GM12878 (cell line): ENCODE results near the gene CACNA1I. TPM values are rescaled to one million over a fixed set of nuclear protein-coding genes. Genes with fewer than 3 reads are reported as not detected.

Experiments used
- ATAC-seq: fragments of 200-7000 bp; cut with Tn5 transposase; 3 replicates; pipeline ENCODE4 v1.9.1; 2020; ENCODE audit warnings: mild to moderate bottlenecking, moderate library complexity
- BruUV-seq: library from RNA; stranded (reverse); fragments of 400-500 nt; replicated peaks from 2 replicates; lab custom pipeline; 2021; lab: Mats Ljungman, UMichigan
- CTCF ChIA-PET: fragments of 300-600 bp; sonication (Branson Sonifier 250); formaldehyde crosslinking; extraction: SDS; loops from one replicate; lab custom pipeline; 2021; ENCODE audit warnings: inconsistent platforms; lab: Yijun Ruan, JAX
- POLR2A ChIA-PET: fragments of 350-600 bp; formaldehyde crosslinking; extraction: SDS; loops from one replicate; lab custom pipeline; 2021; ENCODE audit warnings: inconsistent platforms; lab: Charles Lee
- RAD21 ChIA-PET: fragments of 300-600 bp; sonication (Branson Sonifier 250); formaldehyde crosslinking; loops from one replicate; lab custom pipeline; 2023; ENCODE audit warnings: antibody characterized with exemption; ENCODE audit not compliant: unreplicated experiment; lab: Charles Lee
- SMC1A ChIA-PET: fragments of 300-600 bp; sonication (Branson Sonifier 250); formaldehyde crosslinking; loops from one replicate; lab custom pipeline; 2023; ENCODE audit not compliant: unreplicated experiment, uncharacterized antibody; lab: Charles Lee
- DNase-seq: peaks from one replicate; pipeline ENCODE4 v3.0.0-alpha.2; 2011; ENCODE audit warnings: low read depth, low spot score
- FAIRE-seq: peaks from 3 replicates; lab custom pipeline; 2011; peaks lifted over from hg19 to GRCh38; lab: Jason Lieb, UNC
- H2AFZ ChIP-seq: 2 replicates; pipeline ENCODE4 v1.6.0; 2011; ENCODE audit warnings: low read depth, low read length, control low read depth; ENCODE audit not compliant: control insufficient read depth
- H3K27ac ChIP-seq: 2 replicates; pipeline ENCODE4 v1.5.1; 2011; ENCODE audit warnings: control low read depth; ENCODE audit not compliant: control insufficient read depth, insufficient read depth
- H3K27me3 ChIP-seq, 2 experiments: replicated peaks in 1 of 2; 2 replicates each; pipeline versions ENCODE4 v1.6.0 to v1.6.1; 2011; ENCODE audit warnings: low read length in 1 of 2; ENCODE audit not compliant: control insufficient read depth in 2 of 2, insufficient read depth in 2 of 2
- H3K36me3 ChIP-seq, 2 experiments: 2 replicates each; pipeline ENCODE4 v1.5.1; 2011; ENCODE audit warnings: low read length in 1 of 2; ENCODE audit not compliant: control insufficient read depth in 2 of 2, insufficient read depth in 2 of 2
- H3K4me1 ChIP-seq: 2 replicates; pipeline ENCODE4 v1.6.1; 2011; ENCODE audit warnings: mild to moderate bottlenecking, low read length, moderate library complexity, mixed read lengths; ENCODE audit not compliant: control insufficient read depth, insufficient read depth
- H3K4me2 ChIP-seq: 2 replicates; pipeline ENCODE4 v1.6.0; 2011; ENCODE audit warnings: control low read depth; ENCODE audit not compliant: control insufficient read depth, insufficient read depth
- H3K4me3 ChIP-seq: fragments of 200-600 bp; sonication (generic); 2 replicates; pipeline ENCODE4 v1.5.1; 2016
- H3K79me2 ChIP-seq: 2 replicates; pipeline ENCODE4 v1.6.0; 2011; ENCODE audit warnings: low read length; ENCODE audit not compliant: control insufficient read depth, insufficient read depth
- H3K9ac ChIP-seq: 2 replicates; pipeline ENCODE4 v1.8.0; 2011; ENCODE audit warnings: low read length, control low read depth, mixed read lengths; ENCODE audit not compliant: control insufficient read depth, insufficient read depth
- H3K9me3 ChIP-seq: replicated peaks from 3 replicates; pipeline ENCODE4 v1.5.1; 2011; ENCODE audit warnings: mild to moderate bottlenecking, low read length; ENCODE audit not compliant: control insufficient read depth, insufficient read depth
- H4K20me1 ChIP-seq: 2 replicates; pipeline ENCODE4 v1.6.0; 2011; ENCODE audit not compliant: control insufficient read depth, insufficient read depth
- CBFB ChIP-seq: IDR thresholded peaks from 2 replicates; pipeline ENCODE4 v1.6.1; 2016; ENCODE audit warnings: antibody characterized with exemption, low read depth
- EGR1 ChIP-seq, 2 experiments: IDR thresholded peaks; 1 replicate in 1 of 2; 2 replicates in 1 of 2; pipeline ENCODE4 v1.6.1; 2011 to 2012; ENCODE audit warnings: low read depth in 2 of 2, low read length in 2 of 2, borderline replicate concordance in 1 of 2, mild to moderate bottlenecking in 1 of 2, moderate library complexity in 1 of 2
- GABPA ChIP-seq: IDR thresholded peaks from 2 replicates; pipeline ENCODE4 v1.6.1; 2014; ENCODE audit warnings: antibody characterized with exemption, low read depth, mild to moderate bottlenecking, inconsistent platforms
- KAT2A ChIP-seq: conservative IDR thresholded peaks from 2 replicates; pipeline ENCODE4 v1.6.1; 2011; ENCODE audit warnings: low read depth, low read length; ENCODE audit not compliant: control insufficient read depth
- KLF5 ChIP-seq: fragments of 450-650 bp; IDR thresholded peaks from 2 replicates; pipeline ENCODE4 v1.6.1; 2014; ENCODE audit warnings: mild to moderate bottlenecking; ENCODE audit not compliant: partially characterized antibody
- NR2C1 ChIP-seq: fragments of 450-650 bp; IDR thresholded peaks from 2 replicates; pipeline ENCODE4 v1.6.1; 2017; ENCODE audit warnings: antibody characterized with exemption, mild to moderate bottlenecking, moderate library complexity
- NR2C2 ChIP-seq: IDR thresholded peaks from 2 replicates; pipeline ENCODE4 v1.6.1; 2011; ENCODE audit warnings: borderline replicate concordance, low read depth; ENCODE audit not compliant: control insufficient read depth, insufficient read length
- NR2F1 ChIP-seq: fragments of 450-650 bp; conservative IDR thresholded peaks from 2 replicates; pipeline ENCODE4 v1.6.1; 2017; ENCODE audit warnings: mild to moderate bottlenecking
- SIX5 ChIP-seq: IDR thresholded peaks from 2 replicates; pipeline ENCODE4 v1.6.1; 2011; ENCODE audit warnings: mild to moderate bottlenecking, low read depth, low read length, moderate library complexity; ENCODE audit not compliant: severe bottlenecking
- SREBF1 ChIP-seq: IDR thresholded peaks from 2 replicates; pipeline ENCODE4 v1.6.1; 2012; ENCODE audit warnings: mild to moderate bottlenecking, low read length
- STAT3 ChIP-seq: IDR thresholded peaks from 2 replicates; pipeline ENCODE4 v1.6.1; 2011; ENCODE audit warnings: low read depth, low read length, improper control_type of control experiment
- WGBS: methylation state at CpG from one replicate; pipeline ENCODE4 v1.1.6; 2016; ENCODE audit warnings: low lambda C conversion rate; ENCODE audit not compliant: insufficient replicate concordance, insufficient coverage; ENCODE audit errors: missing lambda C conversion rate; 5-methylcytosine and 5-hydroxymethylcytosine counted together
- in situ Hi-C: fragments of 300-500 bp; cut with MboI; formaldehyde crosslinking; loops from 9 replicates; pipeline ENCODE4 v1.14.3; 2018; ENCODE audit warnings: mixed read lengths
- intact Hi-C: fragments of 100-400 bp; cut with micrococcal nuclease; formaldehyde crosslinking; loops from one replicate; pipeline ENCODE4 v1.14.2; 2022; ENCODE audit not compliant: unreplicated experiment
- polyA plus RNA-seq, 11 experiments: library from polyadenylated mRNA; depleted of rRNA in 4 of 11; unstranded in 6 of 11; stranded (reverse) in 5 of 11; fragments of >200 nt; fragmentation: Nextera tagmentation in 4 of 11; fragmentation: Illumina TruSeq in 1 of 11; extraction: Ambion mirVana in 4 of 11; extraction: Trizol in 1 of 11; gene quantifications; 1 replicate in 1 of 11; 2 replicates in 10 of 11; pipeline versions ENCODE4 v1.2.1 to v1.2.3, GENCODE V29; 2011 to 2016; ENCODE audit warnings: inconsistent platforms in 2 of 11, missing spikeins in 2 of 11, low read depth in 1 of 11
- total RNA-seq, 4 experiments: library from RNA; depleted of rRNA in 3 of 4; stranded (reverse); fragments of >200 nt in 3 of 4; fragmentation: Illumina TruSeq in 1 of 4; extraction: Trizol in 1 of 4; gene quantifications; 2 replicates each; pipeline versions ENCODE4 v1.2.1 to v1.2.3, GENCODE V29; 2013 to 2021
- TF ChIP-seq, protein P1 (sequence below): IDR thresholded peaks from 2 replicates; pipeline ENCODE4 v1.6.1; 2012; ENCODE audit warnings: mild to moderate bottlenecking, low read depth, low read length
- TF ChIP-seq, protein P2 (sequence below): fragments of 450-650 bp; IDR thresholded peaks from 2 replicates; pipeline ENCODE4 v1.6.1; 2016; ENCODE audit warnings: mild to moderate bottlenecking
- TF ChIP-seq, protein P3 (sequence below): fragments of 150-350 bp; IDR thresholded peaks from 2 replicates; pipeline ENCODE4 v1.6.1; 2014; ENCODE audit warnings: mild to moderate bottlenecking, low read depth, low read length
- TF ChIP-seq, protein P4 (sequence below): fragments of 450-650 bp; IDR thresholded peaks from 2 replicates; pipeline ENCODE4 v1.6.1; 2016; ENCODE audit warnings: mild to moderate bottlenecking
- TF ChIP-seq, protein P5 (sequence below): fragments of 450-650 bp; IDR thresholded peaks from 2 replicates; pipeline ENCODE4 v1.6.1; 2014; ENCODE audit warnings: mild to moderate bottlenecking

CACNA1I gene
- total and polyA plus RNA-seq, 10 of the 15 experiments (the other 5 are each of a cell fraction or from before 2014, with no cell fraction given): 0.01 to 0.03 TPM; not detected in 8

DNA sequence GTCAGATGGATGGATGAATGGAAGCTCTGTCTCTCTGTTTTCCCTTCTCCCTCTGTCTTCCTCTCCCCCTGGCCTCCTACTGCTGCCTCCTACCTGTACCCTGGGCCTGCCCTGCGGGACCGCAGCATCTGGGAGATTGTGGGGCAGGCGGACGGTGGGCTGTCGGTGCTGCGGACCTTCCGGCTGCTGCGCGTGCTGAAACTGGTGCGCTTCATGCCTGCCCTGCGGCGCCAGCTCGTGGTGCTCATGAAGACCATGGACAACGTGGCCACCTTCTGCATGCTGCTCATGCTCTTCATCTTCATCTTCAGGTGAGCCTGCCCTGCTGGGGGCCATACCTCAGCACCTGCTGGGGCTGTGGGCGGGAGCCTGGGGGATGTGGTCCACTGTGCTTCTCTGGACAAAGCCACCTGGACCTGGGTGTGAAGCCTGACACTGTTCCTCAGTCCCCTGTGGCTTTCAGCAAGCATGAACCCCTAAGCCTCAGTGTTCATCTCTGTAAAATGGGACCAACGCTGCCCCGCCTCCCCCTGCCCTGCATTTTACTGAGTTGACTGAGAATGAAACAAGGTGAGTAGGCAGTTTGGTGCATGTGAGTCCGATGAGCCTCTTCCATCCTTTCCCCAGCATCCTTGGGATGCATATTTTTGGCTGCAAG lies 88.4 kb downstream of the CACNA1I start:
- ChIA-PET RAD21 (no interaction called here), CTCF (no interaction called here), POLR2A (no interaction called here), SMC1A (no interaction called here)
- 44% methylated on average over 18 of the region's 18 CpGs for WGBS
- Histone ChIP-seq H3K4me3 (no peak overlapping the region), H3K36me3 (no peaks in the 10 kb centered on the region), H3K4me1 (no peaks in the 10 kb centered on the region), H3K27ac (no peak overlapping the region), H3K79me2 (no peaks in the 10 kb centered on the region), H2AFZ (no peak overlapping the region), H3K27me3 (peaks cover 8 to 16% of the 10 kb centered on the region in 2 experiments), H3K4me2 (no peak overlapping the region), H3K9ac (no peak overlapping the region), H4K20me1 (no peaks in the 10 kb centered on the region), H3K9me3 (no peaks in the 10 kb centered on the region)
- DNase-seq (no peak), ATAC-seq (no peak), FAIRE-seq (no peak)
- no TSS peak for BruUV-seq
- intact Hi-C loops: no loop called here
- in situ Hi-C loops: no loop called here
- TF ChIP-seq CBFB (no peak), KAT2A (no peak), GABPA (no peak), NR2F1 (no peak), NR2C1 (no peak), NR2C2 (no peak), EGR1 (IDR thresholded peaks at IDR 0.05; ENCODE audit: borderline replicate concordance in 1 of 2, low read depth in 2 of 2, low read length in 2 of 2) (no peak), SIX5 (no peak), SREBF1 (no peak), STAT3 (no peak), KLF5 (no peak)
- TF ChIP-seq, protein P1, sequence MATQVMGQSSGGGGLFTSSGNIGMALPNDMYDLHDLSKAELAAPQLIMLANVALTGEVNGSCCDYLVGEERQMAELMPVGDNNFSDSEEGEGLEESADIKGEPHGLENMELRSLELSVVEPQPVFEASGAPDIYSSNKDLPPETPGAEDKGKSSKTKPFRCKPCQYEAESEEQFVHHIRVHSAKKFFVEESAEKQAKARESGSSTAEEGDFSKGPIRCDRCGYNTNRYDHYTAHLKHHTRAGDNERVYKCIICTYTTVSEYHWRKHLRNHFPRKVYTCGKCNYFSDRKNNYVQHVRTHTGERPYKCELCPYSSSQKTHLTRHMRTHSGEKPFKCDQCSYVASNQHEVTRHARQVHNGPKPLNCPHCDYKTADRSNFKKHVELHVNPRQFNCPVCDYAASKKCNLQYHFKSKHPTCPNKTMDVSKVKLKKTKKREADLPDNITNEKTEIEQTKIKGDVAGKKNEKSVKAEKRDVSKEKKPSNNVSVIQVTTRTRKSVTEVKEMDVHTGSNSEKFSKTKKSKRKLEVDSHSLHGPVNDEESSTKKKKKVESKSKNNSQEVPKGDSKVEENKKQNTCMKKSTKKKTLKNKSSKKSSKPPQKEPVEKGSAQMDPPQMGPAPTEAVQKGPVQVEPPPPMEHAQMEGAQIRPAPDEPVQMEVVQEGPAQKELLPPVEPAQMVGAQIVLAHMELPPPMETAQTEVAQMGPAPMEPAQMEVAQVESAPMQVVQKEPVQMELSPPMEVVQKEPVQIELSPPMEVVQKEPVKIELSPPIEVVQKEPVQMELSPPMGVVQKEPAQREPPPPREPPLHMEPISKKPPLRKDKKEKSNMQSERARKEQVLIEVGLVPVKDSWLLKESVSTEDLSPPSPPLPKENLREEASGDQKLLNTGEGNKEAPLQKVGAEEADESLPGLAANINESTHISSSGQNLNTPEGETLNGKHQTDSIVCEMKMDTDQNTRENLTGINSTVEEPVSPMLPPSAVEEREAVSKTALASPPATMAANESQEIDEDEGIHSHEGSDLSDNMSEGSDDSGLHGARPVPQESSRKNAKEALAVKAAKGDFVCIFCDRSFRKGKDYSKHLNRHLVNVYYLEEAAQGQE: no peak
- TF ChIP-seq, protein P2, sequence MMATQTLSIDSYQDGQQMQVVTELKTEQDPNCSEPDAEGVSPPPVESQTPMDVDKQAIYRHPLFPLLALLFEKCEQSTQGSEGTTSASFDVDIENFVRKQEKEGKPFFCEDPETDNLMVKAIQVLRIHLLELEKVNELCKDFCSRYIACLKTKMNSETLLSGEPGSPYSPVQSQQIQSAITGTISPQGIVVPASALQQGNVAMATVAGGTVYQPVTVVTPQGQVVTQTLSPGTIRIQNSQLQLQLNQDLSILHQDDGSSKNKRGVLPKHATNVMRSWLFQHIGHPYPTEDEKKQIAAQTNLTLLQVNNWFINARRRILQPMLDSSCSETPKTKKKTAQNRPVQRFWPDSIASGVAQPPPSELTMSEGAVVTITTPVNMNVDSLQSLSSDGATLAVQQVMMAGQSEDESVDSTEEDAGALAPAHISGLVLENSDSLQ: no peak
- TF ChIP-seq, protein P3, sequence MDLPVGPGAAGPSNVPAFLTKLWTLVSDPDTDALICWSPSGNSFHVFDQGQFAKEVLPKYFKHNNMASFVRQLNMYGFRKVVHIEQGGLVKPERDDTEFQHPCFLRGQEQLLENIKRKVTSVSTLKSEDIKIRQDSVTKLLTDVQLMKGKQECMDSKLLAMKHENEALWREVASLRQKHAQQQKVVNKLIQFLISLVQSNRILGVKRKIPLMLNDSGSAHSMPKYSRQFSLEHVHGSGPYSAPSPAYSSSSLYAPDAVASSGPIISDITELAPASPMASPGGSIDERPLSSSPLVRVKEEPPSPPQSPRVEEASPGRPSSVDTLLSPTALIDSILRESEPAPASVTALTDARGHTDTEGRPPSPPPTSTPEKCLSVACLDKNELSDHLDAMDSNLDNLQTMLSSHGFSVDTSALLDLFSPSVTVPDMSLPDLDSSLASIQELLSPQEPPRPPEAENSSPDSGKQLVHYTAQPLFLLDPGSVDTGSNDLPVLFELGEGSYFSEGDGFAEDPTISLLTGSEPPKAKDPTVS: no peak
- TF ChIP-seq, protein P4, sequence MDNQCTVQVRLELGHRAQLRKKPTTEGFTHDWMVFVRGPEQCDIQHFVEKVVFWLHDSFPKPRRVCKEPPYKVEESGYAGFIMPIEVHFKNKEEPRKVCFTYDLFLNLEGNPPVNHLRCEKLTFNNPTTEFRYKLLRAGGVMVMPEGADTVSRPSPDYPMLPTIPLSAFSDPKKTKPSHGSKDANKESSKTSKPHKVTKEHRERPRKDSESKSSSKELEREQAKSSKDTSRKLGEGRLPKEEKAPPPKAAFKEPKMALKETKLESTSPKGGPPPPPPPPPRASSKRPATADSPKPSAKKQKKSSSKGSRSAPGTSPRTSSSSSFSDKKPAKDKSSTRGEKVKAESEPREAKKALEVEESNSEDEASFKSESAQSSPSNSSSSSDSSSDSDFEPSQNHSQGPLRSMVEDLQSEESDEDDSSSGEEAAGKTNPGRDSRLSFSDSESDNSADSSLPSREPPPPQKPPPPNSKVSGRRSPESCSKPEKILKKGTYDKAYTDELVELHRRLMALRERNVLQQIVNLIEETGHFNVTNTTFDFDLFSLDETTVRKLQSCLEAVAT: no peak
- TF ChIP-seq, protein P5, sequence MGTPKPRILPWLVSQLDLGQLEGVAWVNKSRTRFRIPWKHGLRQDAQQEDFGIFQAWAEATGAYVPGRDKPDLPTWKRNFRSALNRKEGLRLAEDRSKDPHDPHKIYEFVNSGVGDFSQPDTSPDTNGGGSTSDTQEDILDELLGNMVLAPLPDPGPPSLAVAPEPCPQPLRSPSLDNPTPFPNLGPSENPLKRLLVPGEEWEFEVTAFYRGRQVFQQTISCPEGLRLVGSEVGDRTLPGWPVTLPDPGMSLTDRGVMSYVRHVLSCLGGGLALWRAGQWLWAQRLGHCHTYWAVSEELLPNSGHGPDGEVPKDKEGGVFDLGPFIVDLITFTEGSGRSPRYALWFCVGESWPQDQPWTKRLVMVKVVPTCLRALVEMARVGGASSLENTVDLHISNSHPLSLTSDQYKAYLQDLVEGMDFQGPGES: no peak
